ENCODE data around the gene ZC3H4. TPM values are rescaled to one million over a fixed set of nuclear protein-coding genes. Genes with fewer than 3 reads are reported as not detected.

The ZC3H4 gene
- total and polyA plus RNA-seq, 9 of the 15 experiments (the other 6 are each of a cell fraction or from before 2014, with no cell fraction given) = 2.2 to 75.6 (median 18.3) TPM

GRCh38 chr19:47094557-47095475, 18.8 kb downstream of the ZC3H4 start:
- no peak for DNase-seq (ENCODE audit: extremely low read depth in 1 of 4, low spot score in 3 of 4)
- ChIA-PET CTCF (ENCODE audit: low intra/inter-chr PET ratio) (no interaction called here), POLR2A (interaction anchor here (0.9 to 2.7 kb wide), 7 partner anchors 10 to 60 kb away, joined by 3 to 13 read pairs (median 4); partner anchors contain the start of gene ZC3H4)
- Histone ChIP-seq H3K27me3 (ENCODE audit: control insufficient read depth in 2 of 2, insufficient read depth in 2 of 2, low read length in 2 of 2) (no peaks in the 10 kb centered on the region), H3K9me1 (ENCODE audit: control insufficient read depth, insufficient read depth, low read length) (no peaks in the 10 kb centered on the region), H3K9ac (ENCODE audit: insufficient read depth in 1 of 2, low read depth in 2 of 2, low read length in 2 of 2) (peak overlapping the region in 1 of 2 experiments; percentile 84; a peak in 2 of 4 replicates), H3K79me2 (ENCODE audit: control insufficient read depth, insufficient read depth, low read length) (peaks cover 61% of the 10 kb centered on the region), H3K9me3 (replicated peaks; ENCODE audit: control insufficient read depth, insufficient read depth, low read depth, low read length) (no peaks in the 10 kb centered on the region), H3K27ac (ENCODE audit: extremely low read depth, low read depth, low read length) (peak overlapping the region; percentile 15; the same call in 2 of the 3 replicates), H3K36me3 (ENCODE audit: control insufficient read depth, insufficient read depth, low read length) (peaks cover 84% of the 10 kb centered on the region; the same call in 2 of the 3 replicates), H2AFZ (ENCODE audit: low read depth, low read length) (no peak overlapping the region), H4K20me1 (replicated peaks; ENCODE audit: control insufficient read depth, insufficient read depth, low read length) (no peaks in the 10 kb centered on the region), H3K4me2 (ENCODE audit: insufficient read depth, low read length) (no peak overlapping the region), H3K4me3 (no peak overlapping the region), H3K4me1 (replicated peaks in 1 of 2; ENCODE audit: control insufficient read depth in 2 of 2, insufficient read depth in 2 of 2, low read length in 2 of 2) (peaks cover 10 to 29% of the 10 kb centered on the region in 2 experiments; a peak in 4 of 5 replicates)
- TF ChIP-seq RBFOX2 (IDR thresholded peaks at IDR 0.05; ENCODE audit: low read depth, low read length) (peak; percentile 35), ZNF551 (CRISPR knock-in tag; IDR thresholded peaks at IDR 0.05) (no peak), EWSR1 (IDR thresholded peaks at IDR 0.05; ENCODE audit: borderline replicate concordance, low read depth, partially characterized antibody) (no peak)
- TF ChIP-seq, protein P1, sequence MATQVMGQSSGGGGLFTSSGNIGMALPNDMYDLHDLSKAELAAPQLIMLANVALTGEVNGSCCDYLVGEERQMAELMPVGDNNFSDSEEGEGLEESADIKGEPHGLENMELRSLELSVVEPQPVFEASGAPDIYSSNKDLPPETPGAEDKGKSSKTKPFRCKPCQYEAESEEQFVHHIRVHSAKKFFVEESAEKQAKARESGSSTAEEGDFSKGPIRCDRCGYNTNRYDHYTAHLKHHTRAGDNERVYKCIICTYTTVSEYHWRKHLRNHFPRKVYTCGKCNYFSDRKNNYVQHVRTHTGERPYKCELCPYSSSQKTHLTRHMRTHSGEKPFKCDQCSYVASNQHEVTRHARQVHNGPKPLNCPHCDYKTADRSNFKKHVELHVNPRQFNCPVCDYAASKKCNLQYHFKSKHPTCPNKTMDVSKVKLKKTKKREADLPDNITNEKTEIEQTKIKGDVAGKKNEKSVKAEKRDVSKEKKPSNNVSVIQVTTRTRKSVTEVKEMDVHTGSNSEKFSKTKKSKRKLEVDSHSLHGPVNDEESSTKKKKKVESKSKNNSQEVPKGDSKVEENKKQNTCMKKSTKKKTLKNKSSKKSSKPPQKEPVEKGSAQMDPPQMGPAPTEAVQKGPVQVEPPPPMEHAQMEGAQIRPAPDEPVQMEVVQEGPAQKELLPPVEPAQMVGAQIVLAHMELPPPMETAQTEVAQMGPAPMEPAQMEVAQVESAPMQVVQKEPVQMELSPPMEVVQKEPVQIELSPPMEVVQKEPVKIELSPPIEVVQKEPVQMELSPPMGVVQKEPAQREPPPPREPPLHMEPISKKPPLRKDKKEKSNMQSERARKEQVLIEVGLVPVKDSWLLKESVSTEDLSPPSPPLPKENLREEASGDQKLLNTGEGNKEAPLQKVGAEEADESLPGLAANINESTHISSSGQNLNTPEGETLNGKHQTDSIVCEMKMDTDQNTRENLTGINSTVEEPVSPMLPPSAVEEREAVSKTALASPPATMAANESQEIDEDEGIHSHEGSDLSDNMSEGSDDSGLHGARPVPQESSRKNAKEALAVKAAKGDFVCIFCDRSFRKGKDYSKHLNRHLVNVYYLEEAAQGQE (IDR thresholded peaks at IDR 0.05; ENCODE audit: borderline replicate concordance) = no peak
- TF ChIP-seq, protein P1 (CRISPR knock-in tag; IDR thresholded peaks at IDR 0.05; ENCODE audit: low read depth) = no peak
- intact Hi-C loops (cut with micrococcal nuclease) (no loop called here), in situ Hi-C loops (cut with MboI) (no loop called here)
- 82% methylated on average over 14 of the region's 15 CpGs for WGBS (ENCODE audit: insufficient coverage, low coverage, missing lambda C conversion rate)
- no TSS peak for BruUV-seq (replicated peaks)
- ATAC-seq = no peak
- no peak for FAIRE-seq
